ENCODE results near the gene SMAD5. TPM values are rescaled to one million over a fixed set of nuclear protein-coding genes. Genes with fewer than 3 reads are reported as not detected.

SMAD5 gene
- total and polyA plus RNA-seq, 3 donors from 2014 or later = 25.4 to 36.0 (median 29.1) TPM

DNA sequence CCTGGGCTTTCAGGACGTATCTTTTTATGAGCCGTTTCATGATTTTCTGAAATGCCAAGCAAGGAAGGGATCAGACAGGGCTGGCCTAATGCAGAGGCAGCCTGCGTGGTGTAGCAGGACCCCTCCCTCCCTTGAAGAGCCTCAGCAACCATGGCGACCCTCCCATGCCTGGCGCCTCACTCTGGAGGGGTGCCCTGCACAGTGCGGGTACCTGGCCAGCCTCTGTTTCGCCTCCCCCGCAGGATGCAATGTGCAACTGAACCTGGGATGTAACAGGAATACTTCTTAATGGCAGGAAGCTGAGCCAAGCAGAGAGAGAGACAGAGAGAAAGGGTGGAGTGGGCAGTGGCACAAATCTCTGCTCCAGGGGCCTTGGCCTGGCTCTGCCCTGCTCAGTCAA is 83.6 kb downstream of the SMAD5 start:
- intact Hi-C loops (cut with DNase I; ENCODE audit: low total_unique reads) = no loop called here
- Histone ChIP-seq H3K4me3 (no peak overlapping the region), H3K27ac (no peak overlapping the region), H3K9me3 (no peaks in the 10 kb centered on the region), H3K4me1 (no peaks in the 10 kb centered on the region), H3K36me3 (ENCODE audit: low read depth, missing control alignments) (no peaks in the 10 kb centered on the region), H3K27me3 (no peaks in the 10 kb centered on the region)
- WGBS, 2 donors = 85 to 87% methylated on average over 4 to 8 of the region's 8 CpGs
- TF ChIP-seq POLR2A (IDR thresholded peaks at IDR 0.05) = no peak
- TF ChIP-seq, protein P1, sequence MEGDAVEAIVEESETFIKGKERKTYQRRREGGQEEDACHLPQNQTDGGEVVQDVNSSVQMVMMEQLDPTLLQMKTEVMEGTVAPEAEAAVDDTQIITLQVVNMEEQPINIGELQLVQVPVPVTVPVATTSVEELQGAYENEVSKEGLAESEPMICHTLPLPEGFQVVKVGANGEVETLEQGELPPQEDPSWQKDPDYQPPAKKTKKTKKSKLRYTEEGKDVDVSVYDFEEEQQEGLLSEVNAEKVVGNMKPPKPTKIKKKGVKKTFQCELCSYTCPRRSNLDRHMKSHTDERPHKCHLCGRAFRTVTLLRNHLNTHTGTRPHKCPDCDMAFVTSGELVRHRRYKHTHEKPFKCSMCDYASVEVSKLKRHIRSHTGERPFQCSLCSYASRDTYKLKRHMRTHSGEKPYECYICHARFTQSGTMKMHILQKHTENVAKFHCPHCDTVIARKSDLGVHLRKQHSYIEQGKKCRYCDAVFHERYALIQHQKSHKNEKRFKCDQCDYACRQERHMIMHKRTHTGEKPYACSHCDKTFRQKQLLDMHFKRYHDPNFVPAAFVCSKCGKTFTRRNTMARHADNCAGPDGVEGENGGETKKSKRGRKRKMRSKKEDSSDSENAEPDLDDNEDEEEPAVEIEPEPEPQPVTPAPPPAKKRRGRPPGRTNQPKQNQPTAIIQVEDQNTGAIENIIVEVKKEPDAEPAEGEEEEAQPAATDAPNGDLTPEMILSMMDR (IDR thresholded peaks at IDR 0.05) = no peak
- DNase-seq = no peak

DNA sequence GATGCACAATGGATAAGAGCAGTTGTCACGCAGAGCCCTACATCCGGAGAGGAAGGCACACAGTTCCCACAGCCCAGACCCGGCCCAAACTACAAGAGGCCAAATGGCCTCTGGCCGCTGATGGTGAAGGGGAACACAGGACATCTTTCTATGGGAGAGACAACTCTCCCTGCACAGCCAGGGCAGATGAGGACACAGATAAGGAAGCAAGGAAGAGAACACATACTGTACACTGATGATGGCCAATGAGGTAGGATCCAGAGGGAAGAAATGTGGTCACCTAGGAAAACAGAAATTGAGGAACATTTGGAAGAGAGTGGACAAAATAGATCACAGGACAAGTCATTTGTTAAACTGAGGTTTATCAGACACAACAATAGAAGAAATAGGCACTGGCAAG is 88.7 kb downstream of the SMAD5 start:
- Histone ChIP-seq H3K4me1 (no peaks in the 10 kb centered on the region), H3K27ac (no peak overlapping the region), H3K27me3 (no peaks in the 10 kb centered on the region), H3K36me3 (ENCODE audit: low read depth, missing control alignments) (no peaks in the 10 kb centered on the region), H3K9me3 (no peaks in the 10 kb centered on the region), H3K4me3 (no peak overlapping the region)
- intact Hi-C loops (cut with DNase I; ENCODE audit: low total_unique reads) = no loop called here
- DNase-seq = no peak
- WGBS, 2 donors = 93 to 98% methylated on average over 4 of the region's 4 CpGs
- TF ChIP-seq, protein P1 (IDR thresholded peaks at IDR 0.05) = no peak
- no peak for TF ChIP-seq POLR2A (IDR thresholded peaks at IDR 0.05)

DNA sequence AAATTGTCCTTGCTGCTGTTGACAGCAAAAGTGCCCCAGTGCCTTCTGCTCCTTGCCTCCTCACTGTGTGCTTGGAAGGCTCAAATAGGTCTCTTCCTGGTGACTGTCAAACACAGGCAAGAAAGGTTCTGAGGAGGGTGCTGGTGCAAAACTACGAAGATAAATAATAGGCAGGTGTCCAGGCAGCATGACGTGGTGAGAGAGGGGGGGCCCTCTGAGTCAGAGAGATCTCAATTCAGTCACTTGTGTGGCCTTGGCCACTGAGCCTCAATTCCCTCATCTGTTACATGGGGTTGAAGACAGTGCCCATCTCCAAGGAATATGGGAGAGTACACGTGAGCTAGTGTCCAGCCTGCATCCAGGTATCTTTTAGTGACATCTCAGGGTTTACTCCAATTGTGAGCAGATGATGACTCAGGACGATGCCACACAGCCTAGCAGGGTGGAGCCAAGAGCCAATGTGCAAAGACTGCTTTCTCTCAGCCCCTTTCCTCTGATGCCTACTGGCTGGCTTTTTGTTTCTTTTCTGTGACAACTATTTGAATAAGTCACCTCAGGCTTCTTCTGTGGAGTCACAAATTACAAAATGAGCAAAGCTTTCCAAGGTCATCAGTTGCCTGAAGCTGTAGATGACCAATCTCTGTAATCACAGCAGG is 90.1 kb downstream of the SMAD5 start:
- H3K4me3 ChIP-seq = no peak overlapping the region
- 68 to 73% methylated on average over 4 of the region's 4 CpGs for WGBS, 2 donors
- no peak for DNase-seq
- no peaks in the 10 kb centered on the region for H3K27me3 ChIP-seq
- no peaks in the 10 kb centered on the region for H3K36me3 ChIP-seq (ENCODE audit: low read depth, missing control alignments)
- intact Hi-C loops (cut with DNase I; ENCODE audit: low total_unique reads) = no loop called here
- H3K9me3 ChIP-seq = no peaks in the 10 kb centered on the region
- H3K27ac ChIP-seq = no peak overlapping the region
- H3K4me1 ChIP-seq = no peaks in the 10 kb centered on the region
- no peak for TF ChIP-seq POLR2A (IDR thresholded peaks at IDR 0.05)
- TF ChIP-seq, protein P1 (IDR thresholded peaks at IDR 0.05) = no peak

DNA sequence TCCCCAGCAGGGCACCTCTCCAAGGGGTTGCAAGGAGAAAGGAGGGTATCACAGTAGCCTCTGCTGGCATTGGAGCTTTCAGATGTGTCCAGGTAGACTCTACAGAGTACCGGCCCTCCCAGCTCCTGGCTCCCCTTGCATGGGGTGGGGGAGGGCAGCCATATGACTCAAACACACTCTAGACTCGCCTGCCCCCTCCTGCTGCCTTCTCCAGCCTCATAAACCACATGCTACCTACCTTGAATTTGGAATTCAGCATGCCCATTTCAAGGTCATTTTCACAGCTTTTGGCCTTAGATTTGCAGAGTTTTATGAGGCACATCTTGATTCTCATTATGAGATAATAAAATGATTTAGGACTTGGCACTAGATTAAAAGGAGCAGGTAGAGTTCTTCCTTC is 93.2 kb downstream of the SMAD5 start:
- TF ChIP-seq POLR2A (IDR thresholded peaks at IDR 0.05) = no peak
- TF ChIP-seq, protein P1 (IDR thresholded peaks at IDR 0.05) = no peak
- H3K9me3 ChIP-seq = no peaks in the 10 kb centered on the region
- no peaks in the 10 kb centered on the region for H3K36me3 ChIP-seq (ENCODE audit: low read depth, missing control alignments)
- intact Hi-C loops (cut with DNase I; ENCODE audit: low total_unique reads) = no loop called here
- no peaks in the 10 kb centered on the region for H3K4me1 ChIP-seq
- H3K27me3 ChIP-seq = no peaks in the 10 kb centered on the region
- 37 to 47% methylated on average over 2 of the region's 2 CpGs for WGBS, 2 donors
- H3K27ac ChIP-seq = no peak overlapping the region
- no peak for DNase-seq
- H3K4me3 ChIP-seq = no peak overlapping the region

DNA sequence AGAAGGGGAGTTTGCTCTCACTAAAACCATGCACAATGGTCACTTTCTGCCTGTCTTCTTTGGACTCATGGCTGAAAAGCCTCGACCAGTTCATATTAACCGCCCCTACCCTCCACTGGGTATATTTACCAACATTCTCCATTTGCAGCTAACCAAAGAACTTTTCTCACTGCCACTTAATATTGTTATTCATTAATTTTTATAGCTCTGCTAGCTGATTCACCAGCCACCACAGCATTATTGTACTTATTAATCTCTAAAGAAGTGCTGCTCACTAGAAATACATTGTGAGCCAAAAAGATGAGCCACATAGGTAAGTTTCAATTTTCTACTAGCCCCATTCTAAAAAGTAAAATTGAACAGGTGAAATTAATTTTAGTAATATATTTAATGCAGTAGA is 93.8 kb downstream of the SMAD5 start:
- no peak for TF ChIP-seq POLR2A (IDR thresholded peaks at IDR 0.05)
- TF ChIP-seq, protein P1 (IDR thresholded peaks at IDR 0.05) = no peak
- no peak for DNase-seq
- no peaks in the 10 kb centered on the region for H3K36me3 ChIP-seq (ENCODE audit: low read depth, missing control alignments)
- no peaks in the 10 kb centered on the region for H3K9me3 ChIP-seq
- no peaks in the 10 kb centered on the region for H3K4me1 ChIP-seq
- H3K4me3 ChIP-seq = no peak overlapping the region
- no peak overlapping the region for H3K27ac ChIP-seq
- intact Hi-C loops (cut with DNase I; ENCODE audit: low total_unique reads) = no loop called here
- 92 to 96% methylated on average over 2 of the region's 2 CpGs for WGBS, 2 donors
- H3K27me3 ChIP-seq = no peaks in the 10 kb centered on the region
